HEK293 (cell line): ENCODE measurements around the gene PCCA.

Experiments
- CTCF ChIP-seq: fragments of 450-650 bp; formaldehyde crosslinking; IDR thresholded peaks from 2 replicates; pipeline ENCODE4 v1.5.1; 2016; ENCODE audit warnings: missing biosample characterization, missing genetic modification characterization
- YY1 ChIP-seq: fragments of 450-650 bp; formaldehyde crosslinking; IDR thresholded peaks from 2 replicates; pipeline ENCODE4 v1.5.1; 2018; ENCODE audit warnings: missing biosample characterization, missing genetic modification characterization
- ZNF184 ChIP-seq: fragments of 450-650 bp; IDR thresholded peaks from 2 replicates; pipeline ENCODE4 v1.5.1; 2018; ENCODE audit warnings: missing biosample characterization, mild to moderate bottlenecking, missing genetic modification characterization
- ZNF274 ChIP-seq, 2 experiments: fragments of 200-500 bp in 1 of 2; fragments of 450-650 bp in 1 of 2; sonication (Bioruptor generic) in 1 of 2; formaldehyde crosslinking in 1 of 2; IDR thresholded peaks; 2 replicates each; pipeline versions ENCODE4 v1.5.1 to v1.6.1; 2014 to 2016; ENCODE audit warnings: borderline replicate concordance in 1 of 2, inconsistent platforms in 1 of 2, low read length in 1 of 2, missing biosample characterization in 1 of 2, missing genetic modification characterization in 1 of 2
- ZNF654 ChIP-seq: fragments of 450-650 bp; formaldehyde crosslinking; IDR thresholded peaks from 2 replicates; pipeline ENCODE4 v1.5.1; 2016; ENCODE audit warnings: low read depth, missing biosample characterization, missing genetic modification characterization

- TF ChIP-seq ZNF274 (IDR thresholded peaks at IDR 0.05; ENCODE audit: low read length) (no peak), ZNF274 (tag by site-specific recombination; IDR thresholded peaks at IDR 0.05; ENCODE audit: borderline replicate concordance) (no peak), CTCF (tag by site-specific recombination) (no peak), ZNF654 (tag by site-specific recombination) (no peak), YY1 (tag by site-specific recombination) (no peak), ZNF184 (no peak)
Measured at GRCh38 chr13:100464006-100464405, 375.1 kb downstream of the PCCA start.
